ENCODE data around the gene IFNB1.

Gene IFNB1

DNA sequence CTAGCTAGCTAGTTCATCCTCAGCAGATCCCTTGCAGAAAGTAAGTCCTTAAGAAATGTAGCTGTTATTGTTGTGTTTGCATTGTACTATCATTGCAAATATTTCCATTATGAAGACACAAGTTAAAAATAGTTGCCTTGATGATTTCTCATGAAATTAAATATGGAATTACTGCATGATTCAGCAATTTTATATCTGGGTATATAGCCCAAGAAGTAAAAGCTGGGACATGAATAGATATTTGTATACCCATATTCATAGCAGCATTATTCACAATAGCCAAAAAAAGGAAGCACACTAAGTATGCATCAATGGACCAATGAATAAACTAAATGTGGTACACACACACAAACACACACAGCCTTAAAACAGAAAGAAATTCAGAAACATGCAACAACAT lies 6.8 kb downstream of the IFNB1 start:
- no peak for DNase-seq

DNA sequence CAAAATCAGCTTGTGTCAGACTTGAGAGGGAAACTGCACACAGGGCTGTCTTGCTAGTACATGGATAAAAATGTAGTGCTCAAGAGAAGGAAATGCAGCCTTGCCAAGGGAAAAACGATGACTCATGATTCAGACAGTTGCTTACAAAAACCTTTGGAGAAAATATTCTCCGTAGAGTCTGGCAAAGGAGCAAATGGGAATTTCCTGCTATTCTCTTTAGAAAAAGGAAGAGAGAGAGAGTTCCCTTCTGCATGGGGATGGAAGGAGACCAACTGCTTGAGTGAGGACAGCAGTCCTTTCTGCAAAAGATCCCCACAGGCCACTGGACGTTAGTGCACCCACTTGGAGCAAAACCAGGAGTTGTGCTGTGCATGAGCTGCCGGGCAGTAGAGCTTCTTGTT lies 7.6 kb downstream of the IFNB1 start:
- peak in 18 of 56 donors; percentile 0 to 57 (median 20) for DNase-seq

- DNase-seq, result no peak
Measured at GRCh38 chr9:21060919-21061561, 16.7 kb downstream of the IFNB1 start.

DNA sequence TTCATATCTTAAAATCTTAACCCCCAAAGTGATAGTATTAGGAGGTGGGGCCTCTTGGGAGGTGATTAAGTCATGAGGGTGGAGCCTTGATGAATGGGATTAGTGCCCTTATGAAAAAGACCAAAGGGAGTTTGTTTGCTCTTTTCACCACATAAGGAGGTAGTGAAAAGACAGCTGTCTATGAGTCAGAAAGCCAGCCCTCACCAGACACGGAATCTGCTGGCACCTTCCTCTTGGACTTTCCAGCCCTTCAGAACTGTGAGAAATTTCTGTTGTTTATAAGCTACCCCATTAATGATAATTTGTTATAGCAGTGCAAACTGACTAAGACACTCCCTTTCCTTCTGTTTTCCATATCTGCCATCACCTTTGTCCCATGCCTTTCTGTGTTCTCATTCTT lies 20.8 kb downstream of the IFNB1 start:
- DNase-seq, result no peak

DNA sequence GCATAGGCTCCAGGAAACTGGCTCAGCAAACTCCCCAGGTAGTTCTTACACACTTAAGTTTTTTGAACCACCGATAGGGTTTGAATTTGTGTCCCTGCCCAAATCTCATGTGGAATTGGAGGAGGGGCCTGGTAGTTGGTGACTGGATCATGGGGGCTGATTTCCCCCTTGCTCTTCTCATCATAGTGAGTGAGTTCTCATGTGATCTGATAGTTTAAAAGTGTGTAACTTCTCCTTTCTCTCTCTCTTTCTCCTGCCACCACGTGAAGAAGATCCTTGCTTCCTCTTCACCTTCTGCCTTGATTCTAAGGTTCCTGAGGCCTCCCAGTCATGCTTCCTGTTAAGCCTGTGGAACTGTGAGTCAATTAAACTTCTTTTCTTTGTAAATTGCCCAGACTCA lies 23.9 kb downstream of the IFNB1 start:
- no peak for DNase-seq

- no peak for DNase-seq
Measured at GRCh38 chr9:21047281-21047691, 30.5 kb downstream of the IFNB1 start.

DNA sequence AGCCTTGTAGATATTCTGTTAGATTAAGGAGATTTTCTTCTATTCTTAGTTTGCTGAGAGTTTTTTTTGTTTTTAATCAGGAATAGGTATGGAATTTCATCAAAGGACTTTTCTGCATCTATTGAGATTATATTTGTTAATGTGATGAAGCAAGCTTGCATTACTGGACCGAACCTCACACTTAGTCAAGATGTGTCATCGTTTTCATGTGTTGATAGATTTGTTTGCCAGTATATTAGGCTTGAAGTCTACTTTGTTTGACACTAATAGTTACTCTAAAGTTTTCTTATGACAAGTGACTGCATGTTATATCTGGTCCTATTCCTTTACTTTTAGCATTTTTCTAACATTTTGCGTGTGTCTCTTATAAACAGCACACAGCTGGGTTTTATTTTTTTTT lies 33.9 kb downstream of the IFNB1 start:
- no peak for DNase-seq

- DNase-seq, result no peak
Measured at GRCh38 chr9:21042466-21042865, 35.3 kb downstream of the IFNB1 start.

DNA sequence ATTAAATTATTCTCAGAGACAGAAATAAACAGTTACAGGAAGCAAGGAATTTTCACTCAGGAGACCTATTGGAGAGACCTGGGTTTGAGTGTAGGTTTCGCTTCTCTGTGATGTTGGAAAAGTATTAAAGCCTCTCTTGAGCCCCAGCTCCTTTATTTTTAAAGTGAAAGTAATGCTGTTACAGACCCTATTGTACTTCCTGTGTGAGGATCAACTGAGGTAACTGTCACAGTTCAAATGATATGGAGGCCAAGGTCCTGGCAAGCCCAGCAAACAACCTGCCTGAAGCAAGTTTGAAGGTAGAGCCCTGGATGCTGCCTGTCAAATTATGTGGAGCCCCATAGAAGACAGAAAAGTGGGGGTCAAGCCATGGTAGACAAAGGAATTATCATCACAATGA lies 38.4 kb downstream of the IFNB1 start:
- DNase-seq, result no peak

- DNase-seq, result no peak
Measured at GRCh38 chr9:21037278-21037677, 40.5 kb downstream of the IFNB1 start.

DNA sequence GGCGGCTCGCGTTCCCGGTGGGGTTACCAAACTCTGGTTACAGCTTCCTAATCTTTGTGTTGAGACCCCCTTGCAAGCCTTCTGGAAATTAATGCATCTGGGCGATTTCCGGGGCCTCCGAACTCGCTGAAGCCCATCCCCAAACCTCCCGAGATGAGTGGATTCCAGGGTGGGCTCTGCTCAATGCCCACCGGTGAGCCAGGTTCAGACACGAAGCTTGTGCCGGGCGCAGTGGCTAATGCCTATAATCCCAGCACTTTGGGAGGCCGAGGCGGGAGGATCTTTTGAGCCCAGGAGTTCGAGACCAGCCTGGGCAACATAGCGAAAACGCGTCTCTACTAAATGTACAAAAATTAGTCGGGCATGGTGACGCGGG lies 45.9 kb downstream of the IFNB1 start:
- no peak for DNase-seq

DNA sequence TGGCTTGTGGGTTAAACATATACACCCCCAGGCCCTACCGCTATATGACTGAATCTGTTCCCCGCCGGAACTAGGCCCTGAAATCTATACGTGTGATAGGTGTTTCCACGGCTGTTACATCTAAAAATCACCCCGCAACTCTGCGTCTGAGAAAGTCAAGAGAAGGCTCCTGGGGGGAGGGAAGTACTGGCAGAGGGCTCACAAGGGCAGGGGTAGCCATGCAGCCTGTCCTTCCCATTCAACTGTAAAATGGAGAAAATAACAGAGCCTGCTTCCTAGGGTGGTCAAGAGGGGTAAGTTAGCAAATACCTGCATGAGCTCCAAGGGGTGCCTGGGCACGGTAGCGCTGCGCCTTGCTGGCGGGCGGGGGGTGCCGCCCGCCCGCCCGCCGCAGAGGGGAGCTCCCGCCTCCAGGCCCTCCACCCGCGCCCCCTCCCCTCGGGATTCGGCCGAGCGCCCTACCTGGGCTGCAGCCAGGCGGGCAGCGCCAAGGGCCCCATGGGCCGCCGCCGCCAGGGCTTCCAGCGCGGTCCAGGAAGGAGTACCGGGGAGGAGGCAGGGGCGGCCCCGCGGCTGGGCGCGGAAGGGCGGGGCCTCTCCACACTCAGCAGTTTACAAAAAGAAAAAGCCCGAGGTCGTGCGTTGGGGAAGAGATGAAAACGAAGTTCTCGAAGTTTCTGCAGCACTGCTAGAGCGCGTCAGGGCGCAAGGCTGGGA lies 46.5 kb downstream of the IFNB1 start, which contains the start of gene HACD4:
TSS of gene HACD4 (minus strand) at position 550 of the 717 bp plus-strand sequence. CDS start at position 500, 50 bp downstream.
- DNase-seq, result peak in 35 of 56 donors; percentile 6 to 65 (median 34)

DNA sequence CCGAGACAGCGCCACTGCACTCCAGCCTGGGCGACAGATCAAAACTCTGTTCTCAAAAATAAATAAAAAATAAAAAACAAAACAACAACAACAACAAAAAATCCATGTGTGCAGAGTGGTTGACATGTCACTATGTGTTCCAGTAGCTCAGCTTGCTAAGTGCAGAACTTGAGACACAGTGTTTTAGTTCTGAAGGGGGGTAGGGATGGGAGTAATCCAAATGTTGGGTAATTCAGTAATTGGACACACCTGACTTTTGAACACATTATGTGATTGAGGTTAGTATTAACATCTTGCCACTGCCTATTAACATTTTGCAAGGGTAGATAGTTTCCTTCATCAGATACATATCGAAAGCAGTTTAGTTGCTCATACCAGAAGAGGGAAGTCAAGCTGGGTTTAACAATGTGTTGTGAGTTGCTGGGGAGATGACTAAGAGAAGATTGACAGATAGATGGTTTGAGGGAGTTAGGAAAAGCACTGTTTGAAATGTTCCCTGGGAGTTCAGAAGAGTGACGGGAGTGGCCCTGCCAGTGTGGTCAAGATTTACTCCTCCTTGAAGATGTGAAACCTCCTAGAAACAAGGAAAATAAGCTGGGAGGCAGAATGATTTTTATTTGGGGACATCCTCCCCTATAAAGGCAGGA lies 47.2 kb downstream of the IFNB1 start:
- DNase-seq, result peak in 1 of 56 donors; percentile 9

DNA sequence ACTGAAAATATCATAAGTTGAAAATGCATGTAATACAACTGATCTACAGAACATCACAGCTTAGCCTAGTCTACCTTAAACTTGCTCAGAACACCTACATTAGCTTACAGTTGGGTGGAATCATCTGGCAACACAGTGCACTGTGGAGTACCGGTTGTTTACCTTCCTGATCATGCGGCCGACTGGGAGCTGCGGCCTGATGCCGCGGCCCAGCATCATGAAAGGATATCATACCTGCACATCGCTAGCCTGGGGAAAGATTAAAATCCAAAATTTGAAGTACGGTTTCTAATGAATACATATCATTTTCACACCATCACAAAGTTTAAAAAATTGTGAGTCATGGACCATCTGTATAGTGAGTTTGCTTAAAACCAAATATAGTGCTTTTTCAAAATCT lies 48.1 kb downstream of the IFNB1 start:
- peak in 2 of 56 donors; percentile 0 to 1 for DNase-seq

DNA sequence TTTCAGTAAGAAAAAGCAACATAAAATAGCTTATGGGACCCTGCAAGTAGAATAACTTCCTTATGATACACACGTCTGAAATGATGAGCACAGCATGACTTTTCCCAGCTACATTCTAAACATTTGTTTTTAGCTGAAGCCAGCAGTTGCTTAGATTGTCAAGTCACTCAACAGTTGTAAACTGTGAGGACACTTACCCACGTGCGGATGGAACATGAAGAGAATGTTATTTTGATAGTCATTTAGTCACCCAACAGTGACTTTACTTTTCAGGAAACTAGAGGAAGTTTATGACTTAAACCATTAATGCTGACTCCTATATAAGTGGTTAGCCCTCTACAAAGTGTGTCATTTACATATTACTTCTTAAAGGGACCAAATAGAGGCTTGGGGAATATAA lies 49.3 kb downstream of the IFNB1 start:
- peak in 1 of 56 donors; percentile 10 for DNase-seq

- DNase-seq, result no peak
Measured at GRCh38 chr9:21027295-21027694, 50.4 kb downstream of the IFNB1 start.

Data from amygdala (tissue), 56 donors.